ENCODE measurements around the gene PRAMEF33.
"Not testable (repeated sequence)": the region's sequence is repeated elsewhere in the genome, so short reads cannot be mapped to it uniquely, and the experiment has no call there.

PRAMEF33 gene

GRCh38 chr1:13303239-13303638 lies at the start of gene PRAMEF33:
PRAMEF33 (plus strand) TSS chr1:13303539; CDS start chr1:13305955, 2,416 bp downstream.
- not testable (repeated sequence) for DNase-seq (ENCODE audit: low spot score)

- DNase-seq (ENCODE audit: low spot score), result not testable (repeated sequence)
These were observed 49.4 kb upstream of the PRAMEF33 start, which contains the start of gene PRAMEF5 for GRCh38 chr1:13253898-13254297. PRAMEF5 (plus strand) TSS chr1:13254198; CDS start chr1:13259269, 5,071 bp downstream.

- DNase-seq (ENCODE audit: low spot score), result not testable (repeated sequence)
These were observed 38.2 kb upstream of the PRAMEF33 start for GRCh38 chr1:13265124-13265523.

GRCh38 chr1:13277016-13277415 lies 26.3 kb upstream of the PRAMEF33 start:
- not testable (repeated sequence) for DNase-seq (ENCODE audit: low spot score)

- DNase-seq (ENCODE audit: low spot score), result not testable (repeated sequence)
These were observed 23.7 kb upstream of the PRAMEF33 start for GRCh38 chr1:13279617-13280016.

GRCh38 chr1:13285037-13285436 lies 18.3 kb upstream of the PRAMEF33 start, which contains the start of gene PRAMEF8:
PRAMEF8 (minus strand) TSS chr1:13285137; CDS start chr1:13284091, 1,046 bp downstream.
- not testable (repeated sequence) for DNase-seq (ENCODE audit: low spot score)

- DNase-seq (ENCODE audit: low spot score), result not testable (repeated sequence)
These were observed 14.3 kb upstream of the PRAMEF33 start for GRCh38 chr1:13289030-13289429.

GRCh38 chr1:13297216-13297931 lies 6.0 kb upstream of the PRAMEF33 start:
- not testable (repeated sequence) for DNase-seq (ENCODE audit: low spot score)

- not testable (repeated sequence) for DNase-seq (ENCODE audit: low spot score)
These were observed 4.6 kb upstream of the PRAMEF33 start for GRCh38 chr1:13298699-13299098.

- DNase-seq (ENCODE audit: low spot score), result not testable (repeated sequence)
These were observed 1.1 kb upstream of the PRAMEF33 start for GRCh38 chr1:13302197-13302596.

GRCh38 chr1:13315281-13315680 lies 11.9 kb downstream of the PRAMEF33 start, which contains the start of gene PRAMEF15:
PRAMEF15 (plus strand) TSS chr1:13315581; CDS start chr1:13318408, 2,827 bp downstream.
- DNase-seq (ENCODE audit: low spot score), result not testable (repeated sequence)

- DNase-seq (ENCODE audit: low spot score), result not testable (repeated sequence)
These were observed 39.2 kb downstream of the PRAMEF33 start for GRCh38 chr1:13342496-13342895.

- DNase-seq (ENCODE audit: low spot score), result not testable (repeated sequence)
These were observed 43.7 kb downstream of the PRAMEF33 start, which contains the start of gene PRAMEF14 for GRCh38 chr1:13347034-13347433. PRAMEF14 (minus strand) TSS chr1:13347134; CDS start chr1:13345314, 1,820 bp downstream.

- DNase-seq (ENCODE audit: low spot score), result not testable (repeated sequence)
These were observed 50.1 kb downstream of the PRAMEF33 start for GRCh38 chr1:13353476-13353875.

- DNase-seq (ENCODE audit: low spot score), result not testable (repeated sequence)
These were observed 51.1 kb downstream of the PRAMEF33 start for GRCh38 chr1:13354475-13354874.

GRCh38 chr1:13356774-13357173 lies 53.4 kb downstream of the PRAMEF33 start:
- DNase-seq (ENCODE audit: low spot score), result peak; percentile 42
